Stromal cell of bone marrow (primary cell): ENCODE results near the gene NDOR1.
"Not testable (repeated sequence)": the region's sequence is repeated elsewhere in the genome, so short reads cannot be mapped to it uniquely, and the experiment has no call there.

Experiments
- DNase-seq: peaks from one replicate; pipeline ENCODE4 v3.0.0-alpha.2; 2012; ENCODE audit warnings: low read depth

The NDOR1 gene

GRCh38 chr9:137231372-137232039, 26.0 kb downstream of the NDOR1 start:
- DNase-seq: no peak

GRCh38 chr9:137232101-137232500, 26.6 kb downstream of the NDOR1 start:
- DNase-seq: no peak

GRCh38 chr9:137232510-137232909, 27.0 kb downstream of the NDOR1 start:
- no peak for DNase-seq

- no peak for DNase-seq
Measured at GRCh38 chr9:137233143-137233980, 27.9 kb downstream of the NDOR1 start.

GRCh38 chr9:137234055-137234697, 28.7 kb downstream of the NDOR1 start:
- no peak for DNase-seq

GRCh38 chr9:137234758-137235423, 29.4 kb downstream of the NDOR1 start:
- DNase-seq: no peak

GRCh38 chr9:137235424-137236237, 30.1 kb downstream of the NDOR1 start:
- DNase-seq: no peak

- DNase-seq: peak; percentile 40
Measured at GRCh38 chr9:137236238-137236935, 30.9 kb downstream of the NDOR1 start.

GRCh38 chr9:137236936-137237421, 31.5 kb downstream of the NDOR1 start:
- no peak for DNase-seq

GRCh38 chr9:137237759-137238726, 32.5 kb downstream of the NDOR1 start:
- no peak for DNase-seq

GRCh38 chr9:137239541-137240200, 34.2 kb downstream of the NDOR1 start:
- not testable (repeated sequence) for DNase-seq

- DNase-seq: peak; percentile 61
Measured at GRCh38 chr9:137240318-137240840, 34.9 kb downstream of the NDOR1 start.

GRCh38 chr9:137240841-137241489, 35.5 kb downstream of the NDOR1 start, which contains the start of gene TUBB4B:
Gene TUBB4B (plus strand): TSS chr9:137241287. CDS start chr9:137241361, 74 bp downstream.
- peak; percentile 100 for DNase-seq

- DNase-seq: no peak
Measured at GRCh38 chr9:137241490-137242268, 36.2 kb downstream of the NDOR1 start.

- no peak for DNase-seq
Measured at GRCh38 chr9:137242269-137243203, 37.0 kb downstream of the NDOR1 start.

GRCh38 chr9:137243266-137243625, 37.7 kb downstream of the NDOR1 start:
- DNase-seq: not testable (repeated sequence)
